Measurements from ENCODE around the gene SPOCK1.

DNA sequence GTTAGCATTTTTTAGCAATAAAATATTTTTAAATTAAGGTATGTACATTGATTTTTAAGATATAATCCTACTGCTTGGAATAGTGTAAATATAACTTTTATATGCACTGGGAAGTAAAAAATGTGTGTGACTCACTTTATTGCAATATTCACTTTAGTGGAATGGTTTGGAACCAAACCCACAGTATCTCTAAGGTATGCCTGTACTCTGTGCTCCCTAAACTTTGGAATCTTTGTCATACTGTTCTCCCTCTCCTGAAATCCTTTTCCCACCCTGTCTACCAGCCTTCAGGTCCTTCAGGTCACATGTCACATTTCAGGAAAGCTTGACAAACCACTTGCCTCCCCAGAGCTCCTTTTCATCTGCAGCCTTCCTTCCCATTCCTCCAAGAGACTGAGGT, 308.7 kb downstream of the SPOCK1 start:
- no peak for TF ChIP-seq EZH2 (IDR thresholded peaks at IDR 0.05)
- TF ChIP-seq POLR2AphosphoS5 (IDR thresholded peaks at IDR 0.05; ENCODE audit: borderline replicate concordance, low read depth, low read length) = no peak

Data from SK-N-MC (cell line).